HG02623 (cell line): ENCODE measurements around the gene DCTN2.
A peak's percentile ranks its signal among the peaks of the same experiment; 100 is the strongest.

Experiments
- ATAC-seq: cut with Tn5 transposase; IDR thresholded peaks from one replicate; pipeline ENCODE4 v1.9.1; 2021; ENCODE audit warnings: moderate library complexity; ENCODE audit not compliant: unreplicated experiment

DCTN2 gene

DNA sequence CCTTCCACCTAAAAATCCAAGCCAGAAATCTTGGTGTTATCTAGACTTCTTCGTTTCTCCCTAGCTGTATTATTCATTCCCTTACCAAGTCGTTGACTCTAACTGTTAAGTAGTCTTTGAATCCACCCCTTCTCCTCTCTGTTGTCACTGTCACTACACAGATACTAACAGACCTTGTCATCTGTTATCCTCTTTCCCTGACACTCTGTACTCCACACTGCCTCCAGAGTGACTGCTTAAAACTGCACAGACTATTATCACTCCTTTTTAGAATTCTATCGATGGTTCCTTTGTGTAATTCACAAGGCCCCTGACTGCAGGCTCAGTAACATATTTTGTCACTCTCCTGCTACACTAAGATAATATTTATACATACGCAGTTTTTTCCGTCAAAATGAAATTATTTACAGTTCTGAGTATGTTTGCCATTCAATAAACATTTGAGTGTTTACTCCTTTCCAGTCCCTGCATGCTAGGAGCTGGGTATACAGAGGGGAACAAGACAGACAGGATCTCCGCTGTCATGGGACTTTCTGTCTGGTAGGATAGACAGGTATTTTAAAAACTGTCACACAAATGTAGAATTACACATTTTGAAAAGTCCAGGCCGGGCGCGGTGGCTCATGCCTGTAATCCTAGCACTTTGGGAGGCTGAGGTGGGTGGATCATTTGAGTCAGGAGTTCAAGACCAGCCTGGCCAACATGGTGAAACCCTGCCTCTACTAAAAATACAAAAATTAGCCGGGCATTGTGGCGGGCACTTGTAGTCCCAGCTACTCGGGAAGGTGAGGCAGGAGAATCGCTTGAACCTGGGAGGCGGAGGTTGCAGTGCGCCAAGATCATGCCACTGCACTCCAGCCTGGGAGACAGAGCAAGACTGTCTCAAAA lies 55.4 kb downstream of the DCTN2 start:
- ATAC-seq, result no peak

DNA sequence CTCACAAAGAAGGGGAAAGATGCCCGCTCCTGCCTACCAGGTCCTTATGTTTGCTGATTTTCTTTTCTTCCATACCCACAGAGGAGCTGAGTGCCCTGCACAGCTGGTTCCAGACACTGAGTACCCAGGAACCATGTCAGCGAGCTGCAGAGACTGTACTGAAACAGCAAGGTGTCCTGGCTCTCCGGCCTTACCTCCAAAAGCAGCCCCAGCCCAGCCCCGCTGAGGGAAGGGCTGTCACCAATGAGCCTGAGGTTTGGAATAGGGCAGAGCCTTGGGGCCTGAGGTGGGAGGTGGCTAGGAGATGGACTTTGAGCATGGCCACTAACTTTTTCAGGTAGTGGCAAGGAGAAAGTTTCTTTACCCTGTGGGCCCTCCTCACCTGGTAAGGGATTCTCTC lies 56.9 kb downstream of the DCTN2 start:
- no peak for ATAC-seq

DNA sequence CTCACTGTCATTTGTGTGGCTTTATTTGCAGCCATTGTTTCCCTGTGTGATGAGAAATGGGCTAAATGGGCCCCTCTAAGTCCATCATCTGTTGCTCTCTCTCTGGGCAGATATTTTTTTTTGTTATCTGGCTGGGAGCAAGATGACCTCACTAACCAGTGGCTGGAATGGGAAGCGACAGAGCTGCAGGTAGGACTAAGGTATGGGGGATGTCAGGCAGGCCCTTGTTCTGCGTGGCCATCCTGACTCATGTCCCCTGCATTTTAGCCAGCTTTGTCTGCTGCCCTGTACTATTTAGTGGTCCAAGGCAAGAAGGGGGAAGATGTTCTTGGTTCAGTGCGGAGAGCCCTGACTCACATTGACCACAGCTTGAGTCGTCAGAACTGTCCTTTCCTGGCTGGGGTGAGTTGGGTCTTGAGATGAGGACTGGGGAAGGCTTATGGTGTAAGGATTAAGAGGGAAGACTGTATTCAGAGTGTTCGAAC lies 57.8 kb downstream of the DCTN2 start:
- no peak for ATAC-seq

DNA sequence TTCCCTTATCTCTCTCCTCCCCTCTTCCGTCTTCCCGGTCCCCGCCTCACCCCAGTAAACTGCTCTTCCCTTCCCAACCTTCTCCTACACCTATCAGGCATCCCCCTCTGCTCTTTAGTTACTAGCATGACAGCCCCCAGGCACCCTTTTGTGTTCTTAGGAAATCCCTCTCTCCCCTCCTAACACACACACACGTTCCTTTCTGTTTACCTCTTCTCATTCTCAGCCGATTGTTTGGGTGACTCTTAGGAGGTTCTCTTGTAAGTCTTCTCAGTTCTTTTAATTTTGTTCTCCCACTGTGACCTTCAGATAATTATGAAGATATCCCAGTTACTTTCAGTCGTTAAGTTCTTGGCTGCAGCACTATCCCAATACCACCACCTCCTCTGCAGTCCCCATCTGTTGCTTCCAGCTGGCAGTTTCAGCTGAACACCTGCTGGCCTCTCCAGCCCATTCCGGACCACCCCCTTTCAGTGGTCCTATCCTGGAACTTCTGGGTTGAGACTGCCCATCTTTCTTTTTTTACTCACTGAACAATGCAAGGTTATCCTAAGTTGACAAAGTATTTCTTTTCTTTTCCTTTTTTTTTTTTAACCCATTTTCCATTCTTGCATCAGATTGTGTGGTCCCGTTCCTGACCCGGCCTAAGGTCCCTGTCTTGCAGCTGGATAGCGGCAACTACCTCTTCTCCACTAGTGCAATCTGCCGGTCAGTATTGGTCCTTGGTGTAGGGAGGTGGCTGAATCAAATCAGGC lies 58.4 kb downstream of the DCTN2 start:
- ATAC-seq, result no peak

DNA sequence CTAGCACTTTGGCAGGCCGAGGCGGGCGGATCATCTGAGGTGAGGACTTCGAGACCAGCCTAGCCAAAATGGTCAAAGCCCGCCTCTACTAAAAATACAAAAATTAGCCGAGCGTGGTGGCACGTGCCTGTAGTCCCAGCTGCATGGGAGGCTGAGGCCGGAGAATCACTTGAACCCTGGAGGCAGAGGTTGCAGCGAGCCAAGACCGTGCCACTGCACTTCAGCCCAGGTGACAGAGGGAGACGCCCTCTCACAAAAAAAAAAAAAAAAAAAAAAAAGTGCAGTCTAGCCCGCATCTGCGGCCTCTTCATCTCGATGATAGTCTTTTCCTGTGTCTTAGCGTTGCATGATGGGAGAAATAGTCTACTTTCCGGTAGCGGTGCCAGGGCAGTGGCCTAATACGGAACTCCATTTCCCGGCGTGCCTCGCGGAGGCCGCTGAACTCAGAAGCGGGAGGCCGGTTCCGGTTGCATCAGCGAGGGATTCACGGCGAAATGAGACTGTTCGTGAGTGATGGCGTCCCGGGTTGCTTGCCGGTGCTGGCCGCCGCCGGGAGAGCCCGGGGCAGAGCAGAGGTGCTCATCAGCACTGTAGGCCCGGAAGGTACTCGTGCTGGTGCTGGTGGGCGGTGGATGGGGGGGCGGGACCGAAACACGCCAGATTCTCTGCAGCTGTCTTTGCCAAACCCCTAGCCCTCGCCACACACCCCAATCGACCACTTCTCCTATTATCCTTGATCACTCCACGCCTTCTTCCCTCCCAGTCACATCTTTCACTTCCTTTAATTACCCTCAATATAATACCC lies 59.2 kb downstream of the DCTN2 start, which contains the start of gene MARS1:
Gene MARS1 (plus strand): TSS at position 472 of the 805 bp plus-strand sequence. CDS start 23 bp downstream, at position 495.
- peak; percentile 93 for ATAC-seq

DNA sequence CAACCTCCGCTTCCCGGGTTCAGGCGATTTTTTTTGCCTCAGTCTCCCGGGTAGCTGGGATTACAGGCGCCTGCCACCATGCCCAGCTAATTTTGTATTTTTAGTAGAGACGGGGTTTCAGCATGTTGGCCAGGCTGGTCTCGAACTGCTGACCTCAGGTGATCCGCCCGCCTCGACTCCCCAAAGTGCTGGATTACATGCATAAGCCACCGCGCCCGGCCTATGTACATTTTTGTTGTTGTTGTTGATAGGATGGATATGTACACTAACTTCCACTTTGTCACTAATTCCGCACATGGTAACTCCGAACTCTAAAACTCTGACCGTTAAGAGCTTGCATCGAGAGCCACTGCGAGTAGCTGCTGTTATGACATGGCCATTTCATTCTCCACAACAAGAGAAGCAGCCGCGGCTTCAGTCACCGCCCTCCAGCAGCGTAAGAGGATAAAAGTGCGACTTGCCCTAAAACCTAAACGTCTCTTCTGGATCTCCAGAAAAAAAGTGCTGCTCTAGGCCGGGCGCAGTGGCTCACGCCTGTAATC lies 59.9 kb downstream of the DCTN2 start:
- ATAC-seq, result no peak

DNA sequence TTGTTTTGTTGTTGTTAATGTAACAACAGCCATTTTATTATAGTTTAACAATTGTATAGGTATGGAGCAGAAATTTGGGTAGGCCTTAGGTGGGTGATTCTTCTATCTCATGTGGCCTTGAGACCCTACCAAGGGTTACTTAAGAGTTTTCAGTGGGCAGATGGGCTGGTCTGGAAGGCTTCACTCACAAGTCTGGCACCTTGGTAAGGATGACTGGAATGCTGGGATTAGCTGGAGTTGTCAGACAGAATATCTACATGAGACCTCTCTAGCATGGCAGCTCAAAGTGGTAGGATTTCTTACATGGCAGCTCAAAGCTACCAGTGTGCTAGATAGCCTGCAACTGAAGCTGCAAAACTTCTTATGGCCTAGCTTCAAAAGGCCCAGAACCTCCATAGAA lies 61.3 kb downstream of the DCTN2 start:
- ATAC-seq, result no peak

DNA sequence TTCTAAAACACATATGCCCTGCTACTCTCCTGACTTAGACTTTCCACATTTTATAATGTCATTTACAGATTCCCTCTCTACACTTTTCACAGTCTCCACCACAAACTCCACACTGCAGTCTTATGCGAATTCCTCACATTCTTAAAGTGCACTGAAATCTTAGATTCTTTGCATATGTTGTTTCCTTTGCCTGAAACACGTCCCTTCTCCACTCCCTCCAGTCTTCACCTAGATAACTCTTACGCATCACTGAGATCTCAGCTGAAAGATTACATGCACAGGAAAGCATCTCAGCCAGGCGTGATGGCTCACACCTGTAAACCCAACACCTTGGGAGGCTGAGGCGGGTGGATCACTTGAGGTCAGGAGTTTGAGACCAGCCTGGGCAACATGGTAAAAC lies 63.5 kb downstream of the DCTN2 start:
- ATAC-seq, result no peak

DNA sequence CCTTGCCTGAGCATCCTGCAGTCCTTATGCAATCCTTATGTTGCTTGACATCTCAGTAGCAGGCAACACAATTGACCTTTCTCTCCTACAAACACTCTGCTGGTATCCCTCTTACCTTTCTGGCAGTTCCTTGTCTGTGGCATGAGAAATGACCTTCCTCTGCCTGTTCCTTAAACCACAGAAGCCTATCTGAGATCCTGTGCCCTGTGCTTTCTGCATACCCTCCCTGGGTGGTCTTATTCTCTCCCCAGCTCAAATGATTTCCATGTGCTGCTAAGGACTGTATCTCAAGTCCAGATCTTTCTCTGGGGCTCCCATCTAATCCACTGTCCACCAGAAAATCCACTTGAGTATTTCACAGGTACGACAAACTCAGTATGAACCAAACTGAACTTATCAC lies 65.3 kb downstream of the DCTN2 start:
- ATAC-seq, result no peak
